Activated naive CD4-positive, alpha-beta T cell treated with Interleukin-2 at 50 U/mL for 16 hours (primary cell): ENCODE results near the gene RBM14.
"Not testable (repeated sequence)": the region's sequence is repeated elsewhere in the genome, so short reads cannot be mapped to it uniquely, and the experiment has no call there.

Experiments
- DNase-seq: peaks from one replicate; pipeline ENCODE4 v3.0.0-alpha.2; 2020

Gene RBM14

DNA sequence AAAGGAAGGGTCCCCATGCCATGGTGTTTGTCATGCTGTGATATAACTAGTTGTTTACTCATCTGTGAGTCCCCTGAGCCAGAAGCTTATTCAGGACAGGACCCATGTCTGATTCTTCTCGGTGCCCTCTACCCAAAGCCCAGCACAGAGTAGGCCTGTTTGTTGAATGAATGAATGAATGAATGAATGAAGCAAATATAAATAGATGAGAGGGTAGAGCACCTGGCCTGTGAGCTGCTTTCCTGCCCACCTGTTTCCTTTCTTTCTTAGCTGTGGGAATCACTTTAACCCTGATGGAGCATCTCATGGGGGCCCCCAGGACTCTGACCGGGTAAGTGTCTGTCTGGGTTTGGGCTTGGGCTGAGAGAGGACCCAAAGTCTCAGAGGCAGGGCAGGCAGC lies 16.2 kb upstream of the RBM14 start:
- DNase-seq, result no peak

DNA sequence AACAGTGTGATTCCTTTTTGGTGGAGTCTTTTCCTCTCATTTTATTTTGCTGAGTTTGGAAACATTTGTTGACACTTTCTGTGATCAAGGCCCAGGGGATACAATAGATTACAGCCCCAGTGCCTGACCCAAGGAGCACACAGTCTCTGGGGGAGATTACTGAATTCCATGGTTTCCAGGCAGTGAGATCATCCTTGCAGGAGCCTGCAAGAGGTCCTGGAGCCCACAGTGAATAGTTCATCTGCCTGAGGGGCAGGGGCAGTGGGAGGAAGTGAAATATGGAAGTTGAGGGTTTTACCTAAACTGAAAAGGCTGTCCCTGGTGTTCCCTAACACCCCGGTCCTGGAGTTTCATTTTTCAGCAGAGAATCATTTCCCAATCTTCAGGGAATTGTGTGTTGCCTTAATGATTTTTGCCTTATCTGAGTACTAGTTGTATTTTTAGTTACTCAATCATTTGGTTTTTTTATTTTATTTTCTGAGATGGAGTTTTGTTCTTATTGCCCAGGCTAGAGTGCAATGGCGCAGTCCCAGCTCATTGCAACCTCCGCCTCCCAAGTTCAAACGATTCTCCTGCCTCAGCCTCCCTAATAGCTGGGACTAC lies 15.7 kb upstream of the RBM14 start:
- DNase-seq, result no peak

DNA sequence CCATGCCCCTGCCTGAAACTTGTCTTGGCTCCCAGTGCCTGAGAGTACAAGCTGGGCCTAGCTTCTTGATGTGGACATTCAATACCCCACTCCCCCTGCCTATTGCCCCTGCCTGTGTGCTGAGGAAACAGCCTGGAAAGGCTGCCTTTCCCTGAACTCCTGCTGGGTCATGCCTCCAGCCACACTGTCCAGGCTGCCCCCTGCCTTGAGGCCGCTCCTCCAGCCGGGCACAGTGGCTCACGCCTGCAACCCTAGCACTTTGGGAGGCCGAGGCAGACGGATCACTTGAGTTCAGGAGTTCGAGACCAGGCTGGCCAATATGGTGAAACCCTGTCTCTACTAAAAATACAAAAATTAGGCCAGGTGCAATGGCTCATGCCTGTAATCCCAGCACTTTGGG lies 13.4 kb upstream of the RBM14 start:
- no peak for DNase-seq

DNA sequence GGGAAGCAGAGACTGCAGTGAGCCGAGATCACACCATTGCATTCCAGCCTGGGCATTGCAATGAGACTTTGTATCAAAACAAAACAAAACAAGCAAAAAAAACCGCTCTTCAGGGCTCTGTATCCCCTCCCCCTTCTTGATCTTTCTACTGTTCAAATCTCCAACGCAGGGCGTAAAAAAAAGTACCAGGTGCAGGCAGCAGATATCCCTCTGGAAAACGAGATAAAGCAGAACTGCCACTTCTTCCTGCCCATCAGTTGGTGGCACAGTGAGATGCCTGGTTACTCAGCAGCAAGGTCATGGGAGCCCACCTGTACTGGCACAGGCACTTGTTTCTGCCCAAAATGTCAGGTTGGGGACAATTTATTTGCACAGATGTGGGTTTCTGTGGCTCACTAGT lies 12.3 kb upstream of the RBM14 start:
- DNase-seq, result no peak

DNA sequence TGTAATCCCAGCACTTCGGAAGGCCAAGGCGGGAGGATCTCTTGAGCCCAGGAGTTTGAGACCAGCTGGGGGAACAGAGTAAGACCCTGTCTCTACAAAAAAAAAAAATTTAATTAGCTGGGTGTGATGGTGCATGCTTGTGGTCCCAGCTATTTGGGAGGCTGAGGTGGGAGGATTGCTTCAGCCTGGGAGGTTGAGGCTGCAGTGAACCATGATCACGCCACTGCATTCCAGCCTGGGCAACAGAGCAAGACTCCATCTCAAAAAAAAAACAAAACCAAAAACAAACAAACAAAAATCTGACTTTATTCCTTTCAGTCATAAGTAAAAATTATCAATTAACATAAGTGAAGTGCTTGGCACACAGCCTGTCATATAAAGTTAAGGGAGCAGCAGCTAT lies 9.8 kb upstream of the RBM14 start:
- DNase-seq, result not testable (repeated sequence)

DNA sequence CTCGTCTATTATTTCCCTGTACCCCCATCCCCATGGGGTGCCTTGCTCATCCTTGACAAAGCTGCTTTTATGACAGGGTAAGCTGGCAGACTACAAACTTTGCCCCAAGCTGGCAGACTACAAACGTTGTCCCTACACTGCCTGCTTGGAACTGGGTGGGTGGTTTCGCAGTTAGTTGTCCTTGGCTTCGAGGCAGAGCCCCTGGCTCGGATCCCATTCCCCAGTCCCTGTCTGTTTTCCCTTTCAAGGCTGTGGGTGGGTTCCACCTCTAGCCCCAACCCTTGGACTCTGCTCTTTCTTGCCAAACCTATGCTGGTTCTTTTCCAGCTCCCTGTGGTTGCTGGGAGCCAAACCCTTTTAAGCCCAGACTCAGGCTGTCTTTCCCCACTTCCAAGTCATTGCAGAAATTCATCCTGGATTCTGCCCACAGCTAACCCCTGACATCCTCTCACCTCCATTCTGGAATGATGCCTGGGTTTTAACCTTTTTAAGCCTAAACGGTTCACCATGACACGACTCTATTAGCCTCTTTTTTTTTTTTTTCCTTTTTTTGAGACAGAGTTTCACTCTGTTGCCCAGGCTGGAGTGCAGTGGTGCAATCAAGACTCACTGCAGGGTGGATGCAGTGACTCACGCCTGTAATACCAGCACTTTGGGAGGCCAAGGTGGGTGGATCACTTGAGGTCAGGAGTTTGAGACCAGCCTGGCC lies 9.2 kb upstream of the RBM14 start:
- no peak for DNase-seq

DNA sequence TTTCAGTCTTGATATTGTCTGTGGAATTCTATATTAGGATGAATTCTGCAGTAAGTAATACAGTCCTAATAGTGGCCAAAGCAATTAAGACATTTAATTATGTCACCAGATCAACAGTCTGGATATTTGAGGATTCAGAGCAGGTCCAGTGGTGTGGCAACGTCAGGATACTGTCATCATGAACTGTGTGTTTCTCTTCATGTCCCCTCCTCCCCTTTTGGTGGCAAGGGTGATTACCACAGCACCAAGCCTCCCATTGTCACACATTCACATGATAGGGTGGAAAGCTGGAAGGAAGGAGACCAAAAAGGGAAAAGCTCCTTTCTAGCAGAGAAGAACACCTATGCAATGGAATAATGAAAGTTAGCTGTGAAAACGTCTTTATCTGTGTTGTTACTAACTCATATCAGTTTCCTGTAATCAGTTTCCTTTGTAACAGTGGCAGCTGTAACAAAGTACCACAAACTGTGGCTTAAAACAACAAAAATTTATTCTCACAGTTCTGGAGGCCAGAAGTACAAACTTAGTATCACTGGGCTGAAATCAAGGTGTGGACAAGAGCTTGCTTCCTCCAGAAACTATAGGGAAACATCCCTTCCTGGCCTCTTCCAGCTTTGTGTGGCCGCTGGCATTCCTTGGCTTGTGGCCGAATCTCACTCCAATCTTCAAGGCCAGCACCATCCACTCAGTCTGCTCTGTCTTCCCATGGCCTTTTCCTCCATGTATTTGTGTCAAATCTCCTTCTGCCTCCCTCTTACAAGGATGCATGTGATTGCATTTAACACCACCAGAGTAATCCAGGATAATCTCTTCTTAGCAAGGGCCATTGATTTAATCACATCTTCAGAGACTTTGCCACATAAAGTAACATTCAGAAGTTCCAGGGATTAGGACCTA lies 6.5 kb upstream of the RBM14 start:
- no peak for DNase-seq

DNA sequence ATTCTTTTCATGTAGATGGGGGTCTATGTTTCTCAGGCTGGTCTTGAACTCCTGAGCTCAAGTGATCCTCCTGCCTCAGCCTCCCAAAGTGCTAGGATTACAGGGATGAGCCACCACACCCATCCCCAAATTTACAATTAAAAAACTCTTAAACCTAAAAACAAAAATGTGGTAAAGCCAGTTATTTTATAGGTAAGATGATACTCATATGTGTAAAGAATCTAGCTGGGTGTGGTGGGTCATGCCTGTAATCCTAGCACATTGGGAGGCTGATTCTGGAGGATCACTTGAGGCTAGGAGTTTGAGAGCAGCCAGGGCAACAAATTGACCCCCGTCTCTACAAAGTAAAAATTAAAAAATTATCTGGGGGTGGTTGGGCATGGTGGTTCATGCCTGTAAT lies 4.0 kb upstream of the RBM14 start:
- no peak for DNase-seq

DNA sequence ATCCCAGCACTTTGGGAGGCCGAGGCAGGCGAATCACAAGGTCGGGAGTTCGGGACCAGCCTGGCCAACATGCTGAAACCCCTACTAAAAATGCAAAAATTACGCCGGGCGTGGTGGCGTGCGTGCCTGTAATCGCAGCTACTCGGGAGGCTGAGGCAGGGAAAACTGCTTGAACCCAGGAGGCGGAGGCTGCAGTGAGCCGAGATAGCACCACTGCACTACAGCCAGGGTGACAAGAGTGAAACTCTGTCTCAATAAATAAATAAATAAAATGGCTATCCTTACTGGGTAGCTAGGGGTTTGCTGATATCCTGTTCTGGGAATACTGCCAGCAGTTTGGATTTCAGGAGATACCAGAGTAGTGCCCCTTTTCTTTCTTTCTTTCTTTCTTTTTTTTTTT lies 2.4 kb upstream of the RBM14 start:
- no peak for DNase-seq

DNA sequence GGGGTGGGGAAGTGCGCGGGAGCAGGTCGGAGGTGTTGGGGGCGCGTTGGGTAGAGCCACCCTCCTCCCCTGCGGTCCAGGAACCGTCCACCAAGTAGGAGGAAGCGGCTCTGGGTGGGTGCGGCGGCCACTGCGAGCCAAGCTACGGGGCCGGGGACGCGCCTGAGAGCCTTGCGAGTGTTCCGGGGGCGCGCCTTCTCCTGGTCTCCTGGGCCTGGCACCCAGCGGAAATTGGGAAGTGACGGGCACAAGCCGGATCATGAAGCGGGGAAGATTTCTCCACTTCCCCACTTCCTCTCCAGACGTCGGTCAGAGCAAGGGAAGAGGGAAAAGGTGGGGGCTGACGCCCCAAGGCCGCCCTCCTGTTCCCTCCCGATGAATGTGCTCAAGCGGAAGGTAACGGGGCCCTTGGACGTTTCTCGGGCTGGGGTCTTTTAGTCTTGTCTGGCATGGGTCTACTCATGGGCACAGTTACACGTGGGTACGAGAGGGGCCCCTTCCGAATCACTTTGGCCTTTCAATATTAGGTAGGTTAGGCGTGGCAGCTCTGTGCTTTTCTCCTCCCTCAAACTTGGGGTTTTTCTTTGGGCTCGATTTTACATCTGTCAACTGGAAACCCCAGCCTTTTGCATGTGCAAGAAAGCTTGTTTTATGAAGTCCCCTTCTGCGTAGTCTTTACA lies 865 bp downstream of the RBM14 start:
- DNase-seq, result peak; percentile 29

DNA sequence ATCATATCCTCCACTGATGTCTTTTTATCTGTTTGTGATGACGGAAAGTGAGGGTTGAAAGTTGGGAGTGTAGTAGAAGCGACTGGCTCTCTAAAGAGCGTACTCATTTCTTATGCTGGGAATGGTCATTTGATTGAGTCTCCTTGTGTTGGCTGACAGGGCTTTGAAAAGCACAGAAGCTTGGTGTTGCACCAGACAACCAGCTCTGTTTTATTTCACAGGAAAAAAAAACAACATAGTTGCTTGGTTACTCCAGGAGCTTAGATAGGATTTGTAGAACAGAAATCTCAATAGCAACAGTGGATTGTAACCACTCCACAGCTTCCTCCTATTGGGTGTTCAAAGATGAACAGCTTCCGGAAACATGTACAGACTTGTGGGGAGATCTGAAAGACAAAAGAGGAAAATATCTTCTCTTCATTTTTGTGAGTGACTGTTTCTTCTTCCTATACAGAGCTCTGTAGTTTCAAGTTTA lies 2.7 kb downstream of the RBM14 start:
- no peak for DNase-seq

DNA sequence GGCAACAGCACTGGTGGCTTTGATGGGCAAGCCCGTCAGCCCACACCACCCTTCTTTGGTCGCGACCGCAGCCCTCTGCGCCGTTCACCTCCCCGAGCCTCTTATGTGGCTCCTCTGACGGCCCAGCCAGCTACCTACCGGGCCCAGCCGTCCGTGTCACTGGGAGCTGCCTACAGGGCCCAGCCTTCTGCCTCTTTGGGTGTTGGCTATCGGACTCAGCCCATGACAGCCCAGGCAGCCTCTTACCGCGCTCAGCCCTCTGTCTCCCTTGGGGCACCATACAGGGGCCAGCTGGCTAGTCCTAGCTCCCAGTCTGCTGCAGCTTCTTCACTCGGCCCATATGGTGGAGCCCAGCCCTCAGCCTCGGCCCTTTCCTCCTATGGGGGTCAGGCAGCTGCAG lies 8.0 kb downstream of the RBM14 start:
- DNase-seq, result no peak

DNA sequence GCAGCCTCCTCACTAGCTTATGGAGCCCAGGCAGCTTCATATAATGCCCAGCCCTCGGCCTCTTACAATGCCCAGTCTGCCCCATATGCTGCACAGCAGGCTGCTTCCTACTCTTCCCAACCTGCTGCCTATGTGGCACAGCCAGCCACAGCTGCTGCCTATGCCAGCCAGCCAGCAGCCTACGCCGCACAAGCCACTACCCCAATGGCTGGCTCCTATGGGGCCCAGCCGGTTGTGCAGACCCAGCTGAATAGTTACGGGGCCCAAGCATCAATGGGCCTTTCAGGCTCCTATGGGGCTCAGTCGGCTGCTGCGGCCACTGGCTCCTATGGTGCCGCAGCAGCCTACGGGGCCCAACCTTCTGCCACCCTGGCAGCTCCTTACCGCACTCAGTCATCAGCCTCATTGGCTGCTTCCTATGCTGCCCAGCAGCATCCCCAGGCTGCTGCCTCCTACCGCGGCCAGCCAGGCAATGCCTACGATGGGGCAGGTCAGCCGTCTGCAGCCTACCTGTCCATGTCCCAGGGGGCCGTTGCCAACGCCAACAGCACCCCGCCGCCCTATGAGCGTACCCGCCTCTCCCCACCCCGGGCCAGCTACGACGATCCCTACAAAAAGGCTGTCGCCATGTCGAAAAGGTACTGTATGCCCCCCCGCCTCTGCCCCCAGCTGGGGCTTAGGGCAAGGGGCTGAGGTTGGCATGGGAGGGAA lies 8.8 kb downstream of the RBM14 start:
- DNase-seq, result no peak

DNA sequence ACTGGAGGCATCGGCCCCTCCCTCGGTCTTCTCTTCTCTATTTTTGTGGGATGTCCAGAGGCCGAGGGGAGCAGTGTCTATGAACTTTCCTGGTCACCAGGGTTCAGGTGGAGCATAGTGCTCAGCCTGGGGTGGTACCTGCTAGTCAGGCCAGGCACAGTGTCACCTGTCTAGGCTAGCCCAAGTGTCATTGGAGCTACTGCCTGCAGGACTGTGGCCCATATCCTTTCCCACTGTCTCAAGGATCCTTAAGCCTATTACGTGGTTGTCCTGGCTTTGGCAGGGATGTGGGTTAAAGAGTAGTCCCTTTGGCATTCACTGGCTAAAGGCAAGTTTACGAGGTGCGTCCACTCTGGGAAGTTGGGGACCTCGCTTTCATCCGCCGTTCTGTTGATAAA lies 9.3 kb downstream of the RBM14 start:
- no peak for DNase-seq

DNA sequence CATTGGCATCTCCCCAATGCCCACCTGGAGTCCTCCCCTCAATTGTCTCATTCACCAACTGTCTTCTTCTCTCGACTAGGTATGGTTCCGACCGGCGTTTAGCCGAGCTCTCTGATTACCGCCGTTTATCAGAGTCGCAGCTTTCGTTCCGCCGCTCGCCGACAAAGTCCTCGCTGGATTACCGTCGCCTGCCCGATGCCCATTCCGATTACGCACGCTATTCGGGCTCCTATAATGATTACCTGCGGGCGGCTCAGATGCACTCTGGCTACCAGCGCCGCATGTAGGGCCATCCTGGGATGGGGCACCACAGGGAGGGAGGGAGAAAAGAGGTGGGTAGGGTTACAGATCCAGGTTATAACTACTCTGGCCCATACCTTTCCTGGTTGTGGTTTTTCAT lies 10.0 kb downstream of the RBM14 start:
- no peak for DNase-seq

DNA sequence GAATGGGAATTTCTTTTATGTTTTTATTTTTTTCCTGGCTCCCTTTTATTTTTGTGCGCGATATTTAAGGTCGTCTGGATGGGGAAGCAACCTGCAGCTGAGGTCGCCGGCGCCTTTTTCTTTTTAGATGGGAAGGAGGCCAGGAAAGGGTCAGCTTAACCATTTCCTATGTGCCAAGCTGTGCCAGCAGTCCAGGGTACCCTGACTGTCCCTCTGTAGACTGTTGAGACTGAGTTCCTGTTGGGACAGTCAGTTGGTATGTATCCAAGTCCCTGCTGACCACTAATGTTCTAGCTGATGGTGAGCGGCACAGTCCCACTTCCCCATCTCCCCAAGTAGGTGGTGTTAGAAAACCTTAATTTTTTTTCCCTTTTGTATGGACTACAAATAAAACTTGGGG lies 10.5 kb downstream of the RBM14 start:
- DNase-seq, result no peak

DNA sequence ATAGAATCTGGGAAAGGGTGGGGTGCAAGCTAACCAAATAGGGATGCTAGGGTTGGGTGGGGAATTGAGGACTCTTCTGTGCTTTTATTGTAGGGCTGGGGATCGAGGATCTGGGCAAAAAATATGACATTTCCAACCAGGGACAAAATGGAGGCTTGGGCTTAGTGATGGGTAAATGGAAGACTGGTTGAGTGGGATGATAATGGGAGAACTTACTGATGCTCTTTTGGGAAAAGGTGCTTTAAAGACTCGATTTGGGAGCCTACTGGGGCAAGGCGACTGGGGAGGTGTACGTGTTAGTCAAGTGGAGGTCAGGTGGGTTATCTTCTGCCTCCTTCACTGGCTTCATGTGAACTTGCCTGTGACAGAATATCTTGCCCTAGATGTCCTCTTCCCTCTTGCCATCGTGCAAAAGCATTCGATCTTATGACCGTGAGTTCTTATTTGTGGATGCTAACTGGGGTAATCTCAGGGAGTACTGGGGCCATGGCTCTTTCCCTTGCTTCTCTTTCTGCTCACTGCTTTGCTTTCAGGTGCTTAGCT lies 11.7 kb downstream of the RBM14 start:
- no peak for DNase-seq

DNA sequence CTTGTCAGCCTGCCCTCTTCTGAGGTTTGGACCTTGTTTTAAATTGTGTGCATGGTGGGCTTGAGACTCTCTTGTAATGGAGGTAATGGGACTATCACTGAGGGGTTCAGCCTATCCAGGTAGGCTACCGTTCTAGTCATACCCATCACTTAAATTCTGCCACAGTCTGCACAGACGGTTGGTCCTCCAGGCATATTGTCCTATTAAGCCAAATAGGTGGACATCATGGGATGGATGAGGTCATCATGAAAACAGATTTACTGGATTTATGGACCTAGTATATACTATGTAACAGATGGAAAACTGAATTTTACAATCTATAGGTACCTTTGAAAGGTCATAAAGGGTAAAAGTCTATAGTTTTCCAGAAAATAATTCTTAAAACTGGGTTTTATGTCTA lies 12.9 kb downstream of the RBM14 start:
- DNase-seq, result no peak

DNA sequence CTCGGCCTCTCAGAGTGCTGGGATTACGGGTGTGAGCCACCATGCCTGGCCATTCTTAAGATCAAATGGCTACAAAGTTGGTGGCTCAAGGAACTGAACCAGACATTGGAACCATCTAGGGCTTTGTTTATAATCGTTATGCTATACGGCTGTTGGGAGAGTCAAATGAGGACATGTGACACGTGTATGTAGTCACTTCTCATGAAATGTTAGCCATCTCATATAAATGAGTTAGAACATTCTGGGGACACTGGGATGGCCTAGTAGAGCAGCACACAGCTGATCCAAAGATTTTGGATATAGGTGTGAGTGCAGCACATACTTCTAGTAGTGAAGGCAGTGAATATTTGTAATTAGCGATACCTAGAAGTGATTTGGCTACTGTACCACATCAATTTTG lies 15.5 kb downstream of the RBM14 start:
- no peak for DNase-seq

DNA sequence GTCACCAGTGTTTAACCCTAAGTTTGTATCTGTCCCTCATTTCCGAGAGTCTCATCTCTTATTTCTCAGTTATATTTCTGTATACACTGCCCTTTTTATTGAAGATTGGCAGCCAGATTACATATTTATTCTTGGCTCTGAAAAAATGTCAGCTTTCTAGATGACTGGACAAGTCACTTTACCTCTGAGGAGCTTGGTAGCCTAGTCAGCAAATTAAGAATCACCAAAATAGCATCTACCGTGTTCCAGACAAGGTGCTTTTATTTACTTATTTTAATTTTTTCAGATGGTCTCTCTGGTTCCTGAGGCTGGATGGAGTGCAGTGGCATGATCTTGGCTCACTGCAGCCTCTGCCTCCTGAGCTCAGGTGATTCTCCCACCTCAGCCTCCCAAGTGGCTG lies 16.5 kb downstream of the RBM14 start:
- DNase-seq, result no peak

DNA sequence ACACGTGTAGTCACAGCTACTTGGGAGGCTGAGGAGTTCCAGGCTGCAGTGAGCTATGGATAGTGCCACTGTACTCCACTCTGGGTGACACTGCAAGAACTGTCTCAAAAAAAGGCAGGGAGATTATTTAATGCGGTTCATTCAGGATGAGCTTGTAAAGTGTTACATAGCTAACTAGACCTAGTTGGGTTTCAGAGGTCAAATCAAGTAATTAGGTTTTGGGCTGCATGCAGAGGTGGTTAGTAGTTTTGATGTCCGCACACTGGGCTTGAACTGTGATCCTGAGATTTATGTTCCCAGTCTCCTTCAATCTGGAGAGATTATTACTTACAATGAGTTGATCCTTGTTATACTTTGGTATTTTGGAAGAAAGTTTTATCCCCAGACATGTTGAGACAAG lies 20.0 kb downstream of the RBM14 start:
- no peak for DNase-seq

DNA sequence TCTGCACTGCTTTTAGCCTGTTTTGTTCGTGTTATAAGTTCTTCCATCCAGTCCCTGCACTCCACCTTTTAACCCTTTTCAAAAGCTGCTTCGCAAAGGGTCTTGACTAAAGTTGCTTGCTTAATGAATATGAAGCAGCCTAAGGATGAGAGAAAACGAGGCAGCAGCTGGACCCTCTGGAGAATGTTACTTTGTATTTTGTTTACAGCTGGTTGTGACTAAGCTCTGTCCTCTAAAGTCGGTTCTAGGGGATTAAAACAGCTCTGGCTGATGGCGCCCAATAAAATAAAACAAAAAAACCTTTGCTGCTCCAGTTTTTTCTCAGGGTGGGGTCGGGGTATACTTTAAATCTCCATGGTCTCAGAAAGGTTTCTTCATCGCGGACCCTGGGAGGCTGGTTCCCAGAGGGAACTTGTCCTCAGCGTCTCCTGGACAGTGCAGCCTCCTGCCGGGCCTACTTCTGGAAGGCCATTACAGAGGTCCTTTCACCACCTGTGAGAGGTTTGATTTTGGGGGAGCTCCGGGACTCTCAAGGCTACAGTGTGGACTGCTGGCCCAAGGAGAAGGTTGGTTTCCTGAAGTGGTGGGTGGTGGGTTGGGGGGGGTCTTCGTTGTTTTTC lies 21.2 kb downstream of the RBM14 start:
- no peak for DNase-seq
